RWPE2 (cell line): ENCODE measurements around the gene CYP4F12.

Source experiments
- ATAC-seq: fragments of 200-7000 bp; cut with Tn5 transposase; 3 replicates; pipeline ENCODE4 v1.9.1; 2021; ENCODE audit warnings: low read depth
- DNase-seq: peaks from one replicate; pipeline ENCODE4 v3.0.0-alpha.2; 2020; ENCODE audit warnings: low spot score
- H3K27ac ChIP-seq: fragments of 450-650 bp; 2 replicates; pipeline ENCODE4 v1.5.1; 2017; ENCODE audit warnings: mild to moderate bottlenecking; ENCODE audit not compliant: poor library complexity, severe bottlenecking
- H3K27me3 ChIP-seq: fragments of 250-450 bp; sonication (Bioruptor Pico); 2 replicates; pipeline ENCODE4 v1.5.1; 2021; ENCODE audit warnings: mild to moderate bottlenecking, moderate library complexity; ENCODE audit not compliant: insufficient read depth, poor library complexity, severe bottlenecking
- H3K36me3 ChIP-seq: fragments of 250-450 bp; sonication (Bioruptor Pico); 2 replicates; pipeline ENCODE4 v1.5.1; 2020; ENCODE audit warnings: low read depth, mild to moderate bottlenecking, moderate library complexity
- H3K4me1 ChIP-seq: fragments of 250-450 bp; sonication (Bioruptor Pico); 2 replicates; pipeline ENCODE4 v1.5.1; 2021; ENCODE audit warnings: mild to moderate bottlenecking, moderate library complexity; ENCODE audit not compliant: insufficient read depth, poor library complexity, severe bottlenecking
- H3K4me3 ChIP-seq: fragments of 250-450 bp; sonication (Bioruptor Pico); 2 replicates; pipeline ENCODE4 v1.5.1; 2021; ENCODE audit warnings: mild to moderate bottlenecking, moderate library complexity; ENCODE audit not compliant: severe bottlenecking
- H3K9me3 ChIP-seq: fragments of 250-450 bp; sonication (Bioruptor Pico); 2 replicates; pipeline ENCODE4 v1.5.1; 2021; ENCODE audit warnings: mild to moderate bottlenecking, moderate library complexity; ENCODE audit not compliant: severe bottlenecking
- TF ChIP-seq, protein P1 (sequence below): fragments of 450-650 bp; IDR thresholded peaks from one replicate; pipeline ENCODE4 v1.5.1; 2017; ENCODE audit warnings: mild to moderate bottlenecking, moderate library complexity; ENCODE audit not compliant: poor library complexity, severe bottlenecking

CYP4F12 gene

DNA sequence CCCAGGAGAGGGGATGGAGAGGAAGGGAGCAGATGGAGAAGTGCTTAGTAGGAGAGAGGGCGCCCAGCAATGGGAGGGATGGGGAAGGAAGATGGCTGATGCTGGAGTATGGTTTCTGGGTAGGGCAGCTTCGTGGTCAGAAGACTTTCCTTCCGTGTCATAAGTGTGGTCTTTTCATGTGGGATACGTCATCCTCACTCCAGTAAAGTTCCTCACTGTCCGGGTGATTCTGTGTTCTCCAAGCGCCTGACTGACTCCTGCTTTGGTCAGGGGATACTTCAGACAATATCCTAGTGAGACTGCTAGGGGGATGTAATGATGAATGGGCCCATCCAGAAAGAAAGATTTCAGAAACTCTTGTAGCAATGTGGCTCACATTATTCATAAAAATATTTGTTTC is 61.0 kb downstream of the CYP4F12 start:
- Histone ChIP-seq H3K4me1 (no peaks in the 10 kb centered on the region), H3K9me3 (no peaks in the 10 kb centered on the region), H3K4me3 (no peak overlapping the region), H3K27ac (no peak overlapping the region), H3K36me3 (no peaks in the 10 kb centered on the region), H3K27me3 (peaks cover 5% of the 10 kb centered on the region)
- ATAC-seq (no peak), DNase-seq (no peak)
- TF ChIP-seq, protein P1, sequence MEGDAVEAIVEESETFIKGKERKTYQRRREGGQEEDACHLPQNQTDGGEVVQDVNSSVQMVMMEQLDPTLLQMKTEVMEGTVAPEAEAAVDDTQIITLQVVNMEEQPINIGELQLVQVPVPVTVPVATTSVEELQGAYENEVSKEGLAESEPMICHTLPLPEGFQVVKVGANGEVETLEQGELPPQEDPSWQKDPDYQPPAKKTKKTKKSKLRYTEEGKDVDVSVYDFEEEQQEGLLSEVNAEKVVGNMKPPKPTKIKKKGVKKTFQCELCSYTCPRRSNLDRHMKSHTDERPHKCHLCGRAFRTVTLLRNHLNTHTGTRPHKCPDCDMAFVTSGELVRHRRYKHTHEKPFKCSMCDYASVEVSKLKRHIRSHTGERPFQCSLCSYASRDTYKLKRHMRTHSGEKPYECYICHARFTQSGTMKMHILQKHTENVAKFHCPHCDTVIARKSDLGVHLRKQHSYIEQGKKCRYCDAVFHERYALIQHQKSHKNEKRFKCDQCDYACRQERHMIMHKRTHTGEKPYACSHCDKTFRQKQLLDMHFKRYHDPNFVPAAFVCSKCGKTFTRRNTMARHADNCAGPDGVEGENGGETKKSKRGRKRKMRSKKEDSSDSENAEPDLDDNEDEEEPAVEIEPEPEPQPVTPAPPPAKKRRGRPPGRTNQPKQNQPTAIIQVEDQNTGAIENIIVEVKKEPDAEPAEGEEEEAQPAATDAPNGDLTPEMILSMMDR: no peak

DNA sequence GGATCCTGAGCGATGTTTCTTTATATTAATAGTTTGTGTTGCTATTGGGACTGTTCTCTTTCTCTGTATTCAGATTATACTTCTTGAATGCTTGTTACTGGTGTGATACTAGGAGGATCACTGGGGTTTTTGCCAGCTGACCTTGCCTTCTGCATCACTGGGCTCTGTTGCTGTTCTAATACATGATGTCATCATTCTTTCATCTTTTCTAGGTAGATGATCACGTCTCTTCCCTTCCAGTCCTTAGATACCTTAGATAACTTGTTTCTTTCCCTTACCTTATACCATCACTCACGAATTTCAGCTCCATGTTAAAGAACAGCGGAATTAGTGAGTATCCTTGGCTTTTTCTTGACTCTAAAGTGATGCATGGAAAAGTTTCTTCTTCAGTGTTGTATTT is 64.8 kb downstream of the CYP4F12 start, which contains the start of gene OR10H3:
Gene OR10H3, plus strand, starts transcription at position 264 of the 400 bp plus-strand sequence. CDS start 3,408 bp downstream, outside the sequence.
- Histone ChIP-seq H3K27me3 (peaks cover 5% of the 10 kb centered on the region), H3K27ac (no peak within 1 kb of the TSS), H3K36me3 (no peaks in the 10 kb centered on the region), H3K9me3 (no peaks in the 10 kb centered on the region), H3K4me1 (no peaks in the 10 kb centered on the region), H3K4me3 (no peak within 1 kb of the TSS)
- TF ChIP-seq, protein P1: no peak
- ATAC-seq: no peak
- DNase-seq: no peak

DNA sequence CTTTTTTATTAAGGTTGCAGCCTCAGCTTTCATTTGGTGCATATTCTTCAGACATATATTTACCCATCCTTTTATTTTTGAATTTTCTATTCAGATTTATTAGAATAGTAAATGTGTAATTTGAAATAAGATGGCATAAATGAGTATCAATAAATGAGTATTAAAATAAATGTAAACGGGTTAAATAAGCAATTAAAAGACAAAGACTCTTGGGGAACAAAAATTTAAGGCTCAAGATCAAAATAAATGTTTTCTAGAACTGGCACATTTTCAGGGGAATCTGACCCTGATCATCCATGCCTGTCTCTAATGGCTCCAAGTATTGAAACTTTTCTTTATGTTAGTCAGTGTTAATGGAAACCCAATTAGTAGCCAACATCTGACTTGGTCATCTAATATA is 67.9 kb downstream of the CYP4F12 start:
- Histone ChIP-seq H3K27me3 (no peaks in the 10 kb centered on the region), H3K27ac (no peak overlapping the region), H3K4me3 (no peak overlapping the region), H3K9me3 (no peaks in the 10 kb centered on the region), H3K4me1 (no peaks in the 10 kb centered on the region), H3K36me3 (no peaks in the 10 kb centered on the region)
- ATAC-seq: no peak
- TF ChIP-seq, protein P1: no peak
- no peak for DNase-seq
